ACHN (cell line): ENCODE data around the gene SMCO4.
"Not testable (repeated sequence)": the region's sequence is repeated elsewhere in the genome, so short reads cannot be mapped to it uniquely, and the experiment has no call there.

ENCODE experiments used
- DNase-seq: peaks from one replicate; pipeline ENCODE4 v3.0.0-alpha.2; 2015
- in situ Hi-C: cut with HindIII; loops from 2 replicates; pipeline ENCODE4 v1.10.0; 2017; ENCODE audit warnings: low sequenced_read_pairs, low pct_ligation_motif_present, low pct_unique_long_range_greater_than_20kb

SMCO4 gene

GRCh38 chr11:93443232-93443631 is 100.0 kb downstream of the SMCO4 start:
- in situ Hi-C loops, DNase-seq: not testable (repeated sequence)

DNA sequence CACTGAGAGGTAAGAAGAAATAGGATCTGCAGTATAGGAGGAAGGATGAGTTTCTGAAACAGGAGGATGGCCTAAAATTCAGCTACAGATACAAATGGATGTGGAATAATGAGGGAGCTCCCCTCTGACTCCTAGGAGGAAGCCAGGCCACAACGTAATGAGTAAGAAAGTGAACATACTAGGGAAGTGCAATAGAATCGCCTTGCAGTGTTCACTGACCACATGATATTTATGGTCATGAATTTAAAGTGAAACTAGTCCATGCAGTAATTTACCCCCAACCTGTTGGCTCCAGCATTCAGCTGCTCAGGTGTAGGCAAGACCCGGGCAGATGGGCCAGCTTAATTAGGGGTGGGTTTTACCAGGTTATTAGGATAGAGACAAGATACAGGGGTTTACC is 110.9 kb downstream of the SMCO4 start:
- in situ Hi-C loops: no loop called here

More for the DNA sequence above, 110.9 kb downstream of the SMCO4 start:
- no peak for DNase-seq
